Stimulated activated CD4-positive, alpha-beta T cell treated with anti-CD3 and anti-CD28 coated beads, Interleukin-2, amount 100 ng/mL, for 48 hours (primary cell): Measurements from ENCODE around the gene CCDC106.

Source experiments
- DNase-seq, 2 donors: peaks; one replicate each; pipeline ENCODE4 v3.0.0-alpha.2; 2020

CCDC106 gene

GRCh38 chr19:55670280-55671053, 22.5 kb downstream of the CCDC106 start:
- DNase-seq, result no peak

- DNase-seq, result no peak
These were observed 23.0 kb downstream of the CCDC106 start for GRCh38 chr19:55671054-55671378.

GRCh38 chr19:55672418-55672817, 24.4 kb downstream of the CCDC106 start:
- DNase-seq, result no peak

GRCh38 chr19:55673465-55673864, 25.5 kb downstream of the CCDC106 start:
- DNase-seq, result no peak

- no peak for DNase-seq
These were observed 25.9 kb downstream of the CCDC106 start for GRCh38 chr19:55673889-55674288.

- DNase-seq, result no peak
These were observed 26.4 kb downstream of the CCDC106 start for GRCh38 chr19:55674459-55674840.

GRCh38 chr19:55674841-55675660, 27.0 kb downstream of the CCDC106 start, which contains the start of gene EPN1:
EPN1 (plus strand) TSS chr19:55675226; CDS start chr19:55678628, 3,402 bp downstream.
- DNase-seq, result peak; percentile 93 to 96

GRCh38 chr19:55675661-55676354, 27.8 kb downstream of the CCDC106 start:
- no peak for DNase-seq

- DNase-seq, result no peak
These were observed 28.4 kb downstream of the CCDC106 start for GRCh38 chr19:55676383-55676782.

GRCh38 chr19:55676889-55677505, 29.0 kb downstream of the CCDC106 start:
- no peak for DNase-seq

GRCh38 chr19:55677572-55678028, 29.6 kb downstream of the CCDC106 start:
- no peak for DNase-seq

- no peak for DNase-seq
These were observed 30.2 kb downstream of the CCDC106 start for GRCh38 chr19:55678121-55678671.

- DNase-seq, result no peak
These were observed 31.6 kb downstream of the CCDC106 start for GRCh38 chr19:55679343-55680257.

GRCh38 chr19:55680339-55681130, 32.5 kb downstream of the CCDC106 start:
- no peak for DNase-seq

GRCh38 chr19:55681131-55682092, 33.4 kb downstream of the CCDC106 start:
- DNase-seq, result no peak

- no peak for DNase-seq
These were observed 35.6 kb downstream of the CCDC106 start for GRCh38 chr19:55683449-55684261.

- no peak for DNase-seq
These were observed 37.1 kb downstream of the CCDC106 start for GRCh38 chr19:55684946-55685681.

GRCh38 chr19:55685776-55686175, 37.8 kb downstream of the CCDC106 start:
- DNase-seq, result no peak
